ENCODE measurements around the gene BAAT.

The BAAT gene

DNA sequence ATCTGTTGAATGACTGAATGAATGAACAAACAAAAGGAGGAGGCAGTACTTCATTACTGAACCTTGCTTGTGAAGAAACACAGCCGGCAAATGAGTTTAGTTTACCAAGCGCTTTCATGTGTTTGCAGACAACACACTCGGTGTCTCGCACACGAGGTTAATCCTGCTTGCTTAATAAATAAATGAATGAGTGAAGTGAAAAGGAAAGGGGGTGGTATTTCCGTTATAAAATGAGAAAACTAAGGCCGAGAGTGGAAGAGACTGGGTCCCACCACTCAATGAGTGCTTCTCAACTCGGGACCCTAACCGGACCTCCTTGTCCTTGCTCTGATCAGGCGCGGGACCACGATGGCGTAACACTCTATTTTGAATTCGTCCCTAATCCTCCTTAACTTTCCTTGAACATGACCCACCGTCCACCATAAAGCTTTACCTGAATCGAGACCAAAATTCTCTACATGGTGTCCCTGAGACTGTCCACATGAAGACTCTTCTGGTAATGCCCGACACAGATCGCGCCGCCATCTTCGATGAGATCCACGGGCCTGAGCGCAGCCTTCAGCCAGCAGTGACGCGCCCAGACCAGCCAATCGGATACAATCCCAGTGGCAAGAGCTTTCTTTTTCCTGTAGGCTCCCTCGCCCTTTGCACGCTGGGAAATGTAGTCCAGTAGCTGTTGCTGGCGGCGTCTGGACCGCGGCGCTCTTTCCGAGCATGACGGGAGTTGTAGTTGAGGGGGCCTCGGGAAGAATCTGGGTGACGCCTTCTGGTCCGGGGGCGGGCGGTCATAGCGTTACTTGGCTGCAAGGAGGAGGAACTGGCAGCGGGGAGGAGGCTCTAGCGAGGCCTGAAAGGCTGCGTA is 13.5 kb upstream of the BAAT start, which contains the start of the genes MRPL50 and ZNF189:
MRPL50 (minus strand) TSS at position 551 of the 862 bp plus-strand sequence; CDS start at position 525, 26 bp downstream.
ZNF189 (plus strand) TSS at position 784 of the 862 bp plus-strand sequence. CDS start 306 bp downstream, outside the sequence.
- peak; percentile 99 for DNase-seq

DNA sequence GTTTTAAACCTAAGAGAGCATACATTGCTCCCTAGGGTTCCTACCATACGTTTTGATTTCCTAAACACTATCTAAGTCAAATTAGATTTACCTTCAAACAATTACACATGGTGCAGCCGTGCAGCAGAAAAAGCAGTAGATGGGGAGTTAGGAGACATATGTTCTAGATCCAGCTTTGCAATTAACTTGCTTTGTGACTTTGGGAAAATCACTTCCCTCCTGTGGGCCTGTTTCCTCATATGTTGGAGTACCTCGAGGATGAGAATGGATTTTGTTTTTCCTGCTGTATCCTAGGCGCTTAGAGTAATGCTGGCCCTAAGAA is 12.9 kb upstream of the BAAT start:
- no peak for DNase-seq

DNA sequence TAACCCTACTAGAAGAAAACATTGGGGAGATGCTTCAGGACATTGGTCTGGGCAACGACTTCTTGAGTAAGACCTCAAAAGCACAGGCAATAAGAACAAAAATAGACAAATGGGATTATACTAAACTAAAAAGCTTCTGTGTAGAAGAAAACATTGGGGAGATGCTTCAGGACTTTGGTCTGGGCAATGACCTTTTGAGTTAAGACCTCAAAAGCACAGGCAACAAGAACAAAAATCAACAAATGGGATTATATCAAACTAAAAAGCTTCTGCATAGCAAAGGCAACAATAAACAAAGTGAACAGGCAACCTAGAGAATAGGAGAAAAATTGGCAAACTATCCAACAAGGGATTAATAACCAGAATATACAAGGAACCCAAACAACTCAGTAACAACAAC is 9.9 kb upstream of the BAAT start:
- DNase-seq, result no peak

DNA sequence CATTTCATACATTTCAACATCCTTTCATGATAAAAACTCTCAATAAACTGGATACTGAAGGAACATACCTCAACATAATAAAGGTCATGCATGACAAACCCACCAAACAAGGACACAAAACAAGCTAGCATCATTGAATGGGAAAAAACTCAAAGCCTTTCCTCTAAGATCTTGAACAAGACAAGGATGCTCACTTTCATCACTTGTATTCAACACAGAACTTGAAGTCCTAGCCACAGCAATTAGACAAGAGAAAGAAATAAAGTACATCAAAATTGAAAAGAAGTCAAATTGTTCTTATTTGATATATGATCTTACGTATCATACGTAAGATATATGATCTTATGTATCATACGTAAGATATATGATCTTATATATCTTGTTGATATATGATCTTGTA is 8.3 kb upstream of the BAAT start:
- DNase-seq, result no peak

DNA sequence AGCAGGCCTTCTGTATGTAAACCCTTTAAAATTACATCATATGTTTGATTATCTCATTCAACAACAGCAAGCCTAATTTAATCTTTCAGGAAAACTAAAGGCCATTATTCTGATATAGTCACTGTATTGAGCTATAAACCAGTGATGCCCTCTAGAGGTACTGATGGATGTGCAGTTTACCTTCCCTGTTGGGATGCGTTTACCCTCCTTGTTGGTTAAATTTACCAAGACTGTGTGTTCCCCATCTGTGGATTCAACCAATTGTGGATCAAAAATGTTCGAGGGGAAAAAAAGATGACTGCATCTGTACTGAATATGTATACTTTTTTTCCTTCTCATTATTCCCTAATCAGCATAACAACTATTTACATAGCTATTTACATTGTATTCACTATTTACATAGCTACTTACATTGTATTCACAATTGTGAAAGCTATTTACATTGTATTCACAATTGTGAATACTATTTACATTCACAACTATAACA is 3.7 kb upstream of the BAAT start:
- no peak for DNase-seq

DNA sequence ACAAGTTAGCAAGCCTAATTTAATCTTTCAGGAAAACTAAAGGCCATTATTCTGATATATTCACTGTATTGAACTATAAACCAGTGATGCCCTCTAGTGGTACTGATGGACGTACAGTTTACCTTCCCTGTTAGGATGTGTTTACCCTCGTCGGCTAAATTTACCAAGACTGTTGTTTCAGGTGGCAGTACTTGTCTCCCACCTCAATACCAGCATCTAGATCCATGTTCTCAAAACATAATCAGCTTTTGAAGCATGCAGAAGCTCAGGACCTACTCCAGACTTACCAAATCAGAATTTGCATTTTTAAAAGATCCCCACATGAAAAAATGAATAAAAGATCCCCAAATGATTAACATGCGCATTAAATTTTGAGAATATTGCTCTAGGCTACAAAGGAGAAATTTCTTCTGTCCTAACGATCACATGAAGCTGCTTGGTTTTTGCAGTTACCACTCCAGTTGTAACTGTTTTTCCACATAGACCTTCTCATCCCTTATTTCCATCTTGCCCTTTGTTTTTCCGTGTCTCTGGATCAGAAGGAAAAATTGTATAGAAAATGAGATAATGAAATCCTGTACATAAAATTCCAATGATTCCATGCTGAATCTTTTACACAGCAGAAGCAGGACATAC is 3.2 kb upstream of the BAAT start:
- DNase-seq, result peak; percentile 42

DNA sequence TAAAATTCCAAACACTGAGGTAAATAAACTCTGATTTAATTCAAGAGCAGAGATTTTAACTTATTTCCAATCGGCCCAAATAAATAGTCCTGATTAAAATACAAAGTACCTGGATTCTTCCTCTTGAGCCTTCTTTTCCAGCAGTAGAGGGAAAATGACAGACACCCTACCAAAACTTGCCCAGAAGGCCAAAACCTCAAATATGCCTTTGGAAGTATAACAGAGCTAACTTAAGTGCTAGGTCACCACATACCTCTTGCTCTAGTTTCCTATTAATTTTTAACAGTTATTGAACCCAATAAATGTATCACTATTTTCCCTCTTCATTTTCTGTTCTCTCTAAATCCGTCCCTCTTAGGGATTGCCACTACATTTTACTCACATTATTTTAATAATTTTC is 1.4 kb downstream of the BAAT start:
- DNase-seq, result no peak

DNA sequence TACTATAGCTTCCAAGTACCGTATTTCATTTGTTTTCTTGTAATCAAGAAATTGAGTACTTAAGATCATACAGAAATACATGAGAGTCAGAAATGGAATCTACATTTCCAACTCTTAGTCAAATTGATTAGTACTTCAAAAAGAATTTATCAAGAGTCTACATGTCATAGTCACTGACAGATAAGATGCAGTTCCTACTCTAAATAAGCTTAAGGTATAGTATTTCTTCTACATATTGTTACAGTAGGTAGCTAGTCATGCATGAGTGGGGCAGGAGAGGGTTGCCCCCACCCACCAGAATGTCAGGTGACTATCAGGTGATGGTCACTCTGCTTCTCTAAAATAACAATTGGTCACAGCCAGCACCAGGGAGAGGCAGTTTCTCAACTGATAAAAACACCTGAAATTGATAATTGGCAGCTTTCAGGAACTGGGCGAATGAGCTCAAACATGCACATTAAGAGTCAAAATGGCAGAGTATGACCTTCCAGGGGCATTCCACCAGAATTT is 2.9 kb downstream of the BAAT start:
- no peak for DNase-seq

DNA sequence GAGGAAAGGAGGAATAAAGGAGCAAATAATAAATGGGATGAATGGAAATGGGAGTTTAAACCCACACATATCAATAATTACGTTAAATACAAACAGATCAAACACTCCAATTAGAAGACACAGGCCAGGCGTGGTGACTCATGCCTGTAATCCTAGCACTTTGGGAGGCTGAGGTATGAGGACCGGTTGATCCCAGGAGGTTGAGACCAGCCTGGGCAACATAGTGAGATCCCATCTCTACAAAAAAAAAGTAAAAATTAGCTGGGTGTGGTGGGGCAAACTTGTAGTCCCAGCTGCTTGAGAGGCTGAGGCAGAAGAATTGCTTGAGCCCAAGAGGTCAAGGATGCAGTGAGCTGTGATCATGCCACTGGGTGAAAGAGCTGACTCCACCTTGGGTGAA is 3.7 kb downstream of the BAAT start:
- DNase-seq, result no peak

DNA sequence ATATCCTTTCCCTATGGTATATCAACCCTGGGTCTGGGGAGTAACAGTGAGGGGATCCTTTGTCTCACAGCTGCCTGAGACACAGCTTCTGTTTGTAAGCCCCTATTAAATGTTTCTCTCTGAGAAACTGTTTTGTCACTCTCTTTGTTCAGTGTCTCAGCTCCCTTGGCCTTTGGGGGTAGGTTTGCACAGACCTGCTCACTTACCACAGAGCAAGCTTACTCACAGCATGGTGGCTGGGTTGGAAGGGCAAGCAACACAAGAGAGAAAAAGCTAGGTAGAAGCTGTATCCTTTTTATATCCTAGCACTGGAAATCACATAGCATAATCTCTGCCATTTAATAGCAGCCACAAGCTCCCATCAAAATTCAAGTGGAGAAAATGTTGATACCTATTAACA is 4.5 kb downstream of the BAAT start:
- DNase-seq, result no peak

DNA sequence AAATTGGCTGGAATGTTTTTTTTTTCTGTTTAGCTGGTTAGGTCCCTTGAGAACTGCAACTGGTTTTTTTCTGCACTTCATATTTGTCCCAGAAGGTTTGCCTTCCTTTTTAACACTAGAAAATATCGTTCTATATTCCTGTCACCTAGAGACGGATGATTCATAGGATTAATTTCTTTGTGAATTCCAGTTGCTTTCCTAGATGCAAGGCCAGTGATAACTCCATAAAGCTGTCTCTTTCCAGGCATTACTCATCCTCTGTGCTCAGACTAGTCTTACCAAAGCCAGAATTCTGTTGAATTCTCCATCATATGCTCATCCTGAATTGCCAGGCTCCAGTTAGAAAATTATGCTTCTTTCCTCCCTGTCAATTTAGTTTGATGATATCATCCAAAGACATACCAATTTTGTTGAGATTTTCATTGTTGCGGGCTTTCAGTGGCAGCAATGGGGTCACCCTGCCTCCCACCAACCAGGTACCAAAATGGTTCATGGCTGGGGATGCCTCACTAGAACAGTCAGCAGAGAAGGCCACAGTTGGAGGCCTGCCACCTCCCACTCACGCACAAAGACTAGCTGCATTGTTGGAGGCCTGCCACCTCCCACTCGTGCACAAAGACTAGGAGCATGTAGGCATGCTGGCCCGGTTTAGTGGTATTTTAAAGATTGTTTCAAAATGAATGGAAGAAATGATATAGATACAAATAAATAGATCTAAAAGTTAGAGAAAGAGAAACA is 8.5 kb downstream of the BAAT start:
- no peak for DNase-seq

DNA sequence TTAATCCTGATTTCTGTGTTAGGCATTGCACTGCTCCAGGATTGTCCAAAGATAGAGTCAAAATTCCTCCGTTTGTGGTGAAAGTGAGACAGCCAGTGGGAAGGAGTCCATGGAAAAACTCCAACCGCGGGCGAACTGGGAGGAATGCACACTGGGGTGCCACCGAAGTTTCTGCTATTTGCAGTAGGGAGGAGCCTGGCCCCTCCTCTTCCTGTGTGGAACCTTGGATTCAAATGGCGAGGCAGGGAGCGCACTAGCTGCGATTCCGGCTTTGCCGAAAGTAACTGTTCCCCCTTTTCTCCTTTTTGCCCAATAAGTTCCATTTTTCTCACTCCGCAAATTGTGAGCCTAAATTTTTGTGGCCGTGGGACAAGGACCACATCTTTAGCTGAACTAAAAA is 9.3 kb downstream of the BAAT start:
- no peak for DNase-seq

DNA sequence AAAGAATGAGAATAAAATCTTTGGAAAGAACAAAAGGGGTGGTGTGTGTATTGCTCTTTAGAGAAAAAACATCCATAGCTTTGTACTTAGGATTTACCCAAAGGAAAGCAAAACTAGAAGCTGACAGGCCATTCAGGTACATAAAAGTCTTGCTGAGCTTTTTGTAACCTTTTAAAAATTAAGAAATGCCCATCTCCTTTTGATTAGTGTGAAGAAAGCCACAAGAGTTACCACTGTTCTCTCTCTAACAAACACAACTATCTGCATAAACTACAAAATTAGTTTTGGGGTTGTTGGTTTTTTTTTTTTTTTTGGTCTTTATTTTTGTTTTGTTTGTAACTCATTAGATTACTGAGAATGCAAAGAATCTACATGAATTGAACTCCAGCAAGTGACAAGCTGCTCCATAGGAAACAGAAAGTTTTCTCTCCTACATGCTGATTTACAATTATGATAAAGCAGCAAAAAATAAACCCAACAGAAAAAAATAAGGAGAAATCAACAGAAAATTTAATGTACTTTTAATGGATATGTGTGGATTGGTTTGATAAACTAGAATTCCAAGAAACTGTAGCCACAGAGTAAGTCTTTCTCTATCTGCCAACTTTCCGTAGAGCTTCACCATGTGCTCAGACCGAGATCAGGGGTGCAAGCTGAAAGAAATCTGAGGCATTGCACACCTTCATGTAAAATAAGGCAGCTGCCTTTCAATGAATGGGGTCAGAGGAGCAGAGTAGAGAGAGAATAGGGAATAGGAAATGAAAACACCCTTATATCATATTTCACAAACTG is 12.3 kb downstream of the BAAT start:
- no peak for DNase-seq

DNA sequence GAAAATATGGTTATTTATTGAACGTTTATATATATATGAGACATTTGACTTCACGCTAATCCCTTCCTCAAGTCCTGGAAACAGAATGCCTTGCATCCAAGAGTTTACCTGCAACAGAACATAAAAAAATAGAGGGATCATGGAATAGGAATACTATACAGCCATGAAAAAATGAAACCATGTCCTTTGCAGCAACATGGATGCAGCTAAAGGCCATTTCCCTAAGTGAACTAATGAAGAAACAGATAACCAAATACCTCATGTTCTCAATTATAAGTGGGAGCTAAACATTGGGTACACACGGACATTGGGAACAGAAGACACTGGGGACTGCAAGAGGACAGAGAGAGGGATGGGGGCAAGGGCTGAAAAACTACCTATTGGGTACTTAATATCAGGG is 13.0 kb downstream of the BAAT start:
- DNase-seq, result no peak

DNA sequence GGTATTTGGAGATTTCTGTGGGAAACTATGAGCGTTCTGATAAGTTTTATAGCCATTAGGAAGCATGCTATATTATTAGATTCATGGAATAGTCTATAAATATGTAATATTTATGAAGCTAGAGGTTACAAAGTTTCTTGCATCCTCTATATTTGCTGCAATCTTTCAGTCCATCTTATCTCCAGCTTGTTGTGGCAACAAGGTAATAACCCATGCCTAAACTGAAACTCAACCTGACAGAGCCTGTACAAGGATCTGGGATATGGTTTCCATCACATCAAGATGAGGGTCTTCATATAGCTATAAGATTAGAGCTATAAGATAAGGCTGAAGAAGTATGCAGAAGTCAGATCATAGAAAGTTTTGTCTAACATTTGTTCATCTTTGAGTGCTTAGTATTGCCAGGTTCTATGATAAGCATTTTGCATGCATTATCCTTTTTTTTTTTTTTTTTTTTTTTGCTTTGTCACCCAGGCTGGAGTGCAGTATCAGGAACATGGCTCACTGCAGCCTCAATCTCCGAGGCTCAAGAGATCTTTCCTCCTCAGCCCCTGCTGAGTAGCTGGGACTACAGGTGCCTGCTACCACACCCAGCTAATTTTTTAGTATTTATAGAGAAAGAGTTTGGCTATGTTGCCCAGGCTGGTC is 14.8 kb downstream of the BAAT start:
- DNase-seq, result no peak

DNA sequence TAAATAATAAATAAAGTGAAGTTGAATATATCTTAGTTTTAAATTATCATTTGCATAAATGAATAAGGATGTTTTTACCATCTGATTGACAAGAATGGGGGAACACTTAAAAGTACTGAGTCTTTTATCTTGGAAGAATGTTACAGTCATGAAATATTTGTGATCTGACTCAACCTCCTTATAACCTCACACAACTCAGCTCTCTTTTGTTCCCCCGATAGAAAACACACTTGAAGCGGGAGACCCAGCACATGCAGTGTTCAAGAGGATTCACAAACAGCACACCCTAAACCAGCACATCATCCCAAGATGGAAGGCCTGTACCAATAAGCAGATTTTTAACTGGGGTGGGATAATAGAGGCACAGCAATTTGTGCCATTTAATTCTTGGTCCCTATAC is 15.5 kb downstream of the BAAT start:
- no peak for DNase-seq

DNA sequence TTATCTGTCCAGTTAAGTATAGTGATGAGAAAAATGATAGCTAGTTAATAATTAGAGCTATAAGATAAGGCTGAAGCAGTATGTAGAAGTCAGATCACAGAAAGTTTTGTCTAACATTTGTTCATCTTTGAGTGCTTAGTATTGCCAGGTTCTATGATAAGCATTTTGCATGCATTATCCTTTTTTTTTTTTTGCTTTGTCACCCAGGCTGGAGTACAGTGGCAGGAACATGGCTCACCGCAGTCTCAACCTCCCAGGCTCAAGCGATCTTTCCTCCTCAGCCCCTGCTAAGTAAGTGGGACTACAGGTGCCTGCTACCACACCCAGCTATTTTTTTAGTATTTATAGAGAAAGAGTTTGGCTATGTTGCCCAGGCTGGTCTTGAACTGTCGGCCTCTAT is 17.5 kb downstream of the BAAT start:
- no peak for DNase-seq

DNA sequence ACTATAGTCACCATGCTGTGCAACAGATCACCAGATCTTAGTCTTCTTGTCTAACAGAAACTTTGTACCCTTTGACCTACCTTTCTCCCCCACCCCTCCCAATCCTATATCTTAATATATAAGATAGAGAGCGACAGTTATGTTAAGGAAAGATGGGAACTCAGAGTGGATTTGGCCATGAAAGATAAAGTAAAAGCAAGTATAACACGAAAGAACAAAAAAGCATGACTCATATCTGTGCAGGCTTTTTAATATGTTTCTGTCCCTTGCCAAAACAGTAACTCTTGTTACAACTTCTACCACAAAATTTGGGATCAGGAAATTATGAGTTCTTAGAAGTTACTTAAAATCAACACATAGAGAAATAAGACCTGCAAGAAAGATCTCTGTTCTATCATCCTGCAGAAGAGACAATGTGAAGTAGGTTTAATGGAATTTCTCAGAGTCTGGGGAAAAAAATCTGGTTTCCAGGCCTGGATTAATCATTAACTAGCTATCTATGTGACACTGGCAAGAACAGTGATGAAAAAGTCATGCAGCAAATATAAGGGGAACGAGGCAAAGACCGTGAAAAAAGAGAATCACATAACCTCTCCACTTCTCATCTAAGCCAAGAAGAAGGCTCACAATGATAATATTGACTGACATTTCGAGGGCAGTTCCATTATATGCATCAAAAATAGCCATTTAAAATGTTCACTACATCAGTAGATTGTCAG is 18.6 kb downstream of the BAAT start:
- DNase-seq, result no peak

DNA sequence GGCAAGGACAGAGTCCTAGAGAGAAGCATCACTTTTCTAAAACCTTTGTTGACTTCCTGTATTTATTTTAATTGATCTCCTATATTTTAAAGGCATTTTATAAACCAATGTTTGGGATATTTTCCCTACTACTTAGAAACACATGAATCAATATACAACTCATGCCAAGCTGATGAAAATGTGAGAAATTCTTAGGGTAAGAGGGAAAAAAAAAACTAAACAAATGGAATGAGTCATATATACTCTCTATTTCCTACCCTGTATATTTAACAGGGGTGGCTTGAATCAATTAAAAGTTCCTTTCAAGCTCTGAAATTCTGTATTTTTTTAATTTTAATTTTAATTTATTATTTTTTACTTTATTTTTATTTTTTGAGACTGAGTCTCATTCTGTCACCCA is 19.6 kb downstream of the BAAT start:
- no peak for DNase-seq

DNA sequence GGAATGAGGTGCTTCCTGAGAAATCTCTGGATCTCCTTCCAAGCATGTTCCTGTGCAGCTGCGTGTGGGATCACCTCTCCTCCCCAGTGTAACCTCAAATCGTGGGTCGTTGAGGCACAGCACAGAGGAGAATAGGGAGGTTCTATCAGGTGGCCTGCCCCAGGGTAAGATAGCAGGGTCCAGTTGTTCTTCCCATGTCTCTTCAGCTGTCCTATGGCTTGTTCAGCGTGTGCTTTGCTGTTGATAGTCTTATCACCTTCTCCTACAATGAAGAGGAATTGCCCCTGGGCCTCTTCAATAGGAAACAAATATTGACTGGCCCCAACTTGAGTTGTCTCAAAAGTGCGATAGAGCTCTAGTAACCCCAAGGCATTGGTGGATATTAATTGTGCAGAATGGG is 22.4 kb downstream of the BAAT start:
- no peak for DNase-seq

DNA sequence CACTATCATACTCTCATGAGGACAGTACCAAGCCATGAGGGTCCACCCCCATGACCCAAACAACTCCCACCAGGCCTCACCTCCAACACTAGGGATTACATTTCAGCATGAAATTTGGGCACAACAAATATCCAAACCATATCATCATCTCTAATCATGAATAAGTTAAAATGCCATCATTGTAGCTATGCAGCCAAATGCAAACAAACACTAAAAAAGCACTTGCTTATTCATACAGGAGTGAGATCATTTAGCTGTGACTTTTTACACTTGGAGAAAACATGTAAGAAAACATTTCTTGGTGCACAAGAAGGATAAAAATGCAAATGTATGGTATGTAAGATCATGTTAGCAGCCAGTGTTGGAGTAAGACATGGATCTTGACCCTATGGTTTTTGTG is 24.2 kb downstream of the BAAT start:
- DNase-seq, result no peak

Data from activated CD4-positive, alpha-beta T cell treated with anti-CD3 and anti-CD28 coated beads, Interleukin-2, amount 50 U/mL, for 16 hours (primary cell).